GM12892 (cell line): ENCODE data around the gene SMYD3.

Source experiments
- POLR2A ChIP-seq: IDR thresholded peaks from 2 replicates; pipeline ENCODE4 v1.6.1; 2011; ENCODE audit warnings: low read depth, low read length, control low read depth
- POLR2AphosphoS5 ChIP-seq: IDR thresholded peaks from 2 replicates; pipeline ENCODE4 v1.6.1; 2011; ENCODE audit warnings: low read depth, low read length, control low read depth
- TAF1 ChIP-seq: IDR thresholded peaks from 2 replicates; pipeline ENCODE4 v1.6.1; 2011; ENCODE audit warnings: low read depth, mild to moderate bottlenecking, control low read depth, low read length, borderline replicate concordance

GRCh38 chr1:245999697-246000637 is 507.1 kb downstream of the SMYD3 start:
- TF ChIP-seq POLR2A: no peak
- TF ChIP-seq POLR2AphosphoS5: no peak
- no peak for TF ChIP-seq TAF1
